ENCODE data around the gene FXYD3. TPM values are rescaled to one million over a fixed set of nuclear protein-coding genes. Genes with fewer than 3 reads are reported as not detected.

FXYD3 gene
- polyA plus RNA-seq, 1 donor from 2014 or later, result not detected

DNA sequence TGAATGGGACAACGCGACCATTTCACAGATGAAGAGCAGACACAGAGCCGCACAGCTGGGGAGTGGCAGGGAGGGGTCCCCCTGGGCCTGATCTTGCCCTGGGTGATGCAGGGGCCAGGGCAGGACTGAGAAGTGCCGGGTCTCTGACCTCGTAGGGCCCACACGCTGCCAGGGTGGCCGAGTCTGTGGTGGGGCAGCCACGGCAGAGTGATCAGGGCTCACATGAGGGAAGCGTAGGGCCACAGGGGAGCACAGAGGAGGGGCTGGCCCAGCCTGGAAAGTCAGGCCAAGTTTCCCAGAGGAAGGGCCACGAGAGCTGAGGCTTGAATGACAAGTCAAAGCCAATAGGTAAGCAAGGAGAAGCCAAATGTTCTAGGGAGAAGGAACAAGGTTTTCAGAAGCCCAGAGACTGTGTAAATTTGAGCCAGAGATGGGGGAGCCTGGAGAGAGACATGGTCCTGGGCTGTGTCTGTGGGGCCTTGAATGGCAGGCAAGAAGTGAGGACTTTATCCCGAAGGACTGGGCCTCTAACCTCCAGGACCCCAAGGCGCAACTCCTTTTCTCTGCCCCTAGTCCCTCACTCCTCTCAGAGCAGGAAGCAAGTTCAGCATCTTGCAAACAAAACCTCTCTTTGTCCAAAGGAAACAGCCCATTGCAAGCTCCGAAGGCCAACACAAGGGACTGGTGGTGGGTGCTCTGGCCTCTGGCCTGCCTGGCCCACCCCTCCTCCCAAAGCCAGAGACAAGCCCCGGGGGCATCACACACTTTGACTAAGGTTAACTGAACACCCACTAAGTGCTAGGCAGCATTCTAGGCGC is 31.7 kb upstream of the FXYD3 start:
- Histone ChIP-seq H3K79me2 (replicated peaks; ENCODE audit: insufficient read depth, low read length) (no peaks in the 10 kb centered on the region), H3K27me3 (ENCODE audit: insufficient read depth, low read depth, low read length) (no peaks in the 10 kb centered on the region), H3K36me3 (ENCODE audit: insufficient read depth, low read length) (no peaks in the 10 kb centered on the region), H3K4me2 (ENCODE audit: low read length) (no peak overlapping the region), H3K9me3 (ENCODE audit: low read length) (no peaks in the 10 kb centered on the region), H3K4me3 (ENCODE audit: low read length) (no peak overlapping the region), H3K9me2 (ENCODE audit: insufficient read depth, low read length) (no peaks in the 10 kb centered on the region), H3K27ac (ENCODE audit: low read length) (no peak overlapping the region), H2AFZ (ENCODE audit: low read depth, low read length) (no peak overlapping the region), H3K9ac (ENCODE audit: low read length) (no peak overlapping the region), H3F3A (ENCODE audit: insufficient read depth, low read length, poor library complexity, severe bottlenecking) (no peaks in the 10 kb centered on the region), H4K20me1 (ENCODE audit: insufficient read depth) (no peaks in the 10 kb centered on the region)
- TF ChIP-seq, protein P1, sequence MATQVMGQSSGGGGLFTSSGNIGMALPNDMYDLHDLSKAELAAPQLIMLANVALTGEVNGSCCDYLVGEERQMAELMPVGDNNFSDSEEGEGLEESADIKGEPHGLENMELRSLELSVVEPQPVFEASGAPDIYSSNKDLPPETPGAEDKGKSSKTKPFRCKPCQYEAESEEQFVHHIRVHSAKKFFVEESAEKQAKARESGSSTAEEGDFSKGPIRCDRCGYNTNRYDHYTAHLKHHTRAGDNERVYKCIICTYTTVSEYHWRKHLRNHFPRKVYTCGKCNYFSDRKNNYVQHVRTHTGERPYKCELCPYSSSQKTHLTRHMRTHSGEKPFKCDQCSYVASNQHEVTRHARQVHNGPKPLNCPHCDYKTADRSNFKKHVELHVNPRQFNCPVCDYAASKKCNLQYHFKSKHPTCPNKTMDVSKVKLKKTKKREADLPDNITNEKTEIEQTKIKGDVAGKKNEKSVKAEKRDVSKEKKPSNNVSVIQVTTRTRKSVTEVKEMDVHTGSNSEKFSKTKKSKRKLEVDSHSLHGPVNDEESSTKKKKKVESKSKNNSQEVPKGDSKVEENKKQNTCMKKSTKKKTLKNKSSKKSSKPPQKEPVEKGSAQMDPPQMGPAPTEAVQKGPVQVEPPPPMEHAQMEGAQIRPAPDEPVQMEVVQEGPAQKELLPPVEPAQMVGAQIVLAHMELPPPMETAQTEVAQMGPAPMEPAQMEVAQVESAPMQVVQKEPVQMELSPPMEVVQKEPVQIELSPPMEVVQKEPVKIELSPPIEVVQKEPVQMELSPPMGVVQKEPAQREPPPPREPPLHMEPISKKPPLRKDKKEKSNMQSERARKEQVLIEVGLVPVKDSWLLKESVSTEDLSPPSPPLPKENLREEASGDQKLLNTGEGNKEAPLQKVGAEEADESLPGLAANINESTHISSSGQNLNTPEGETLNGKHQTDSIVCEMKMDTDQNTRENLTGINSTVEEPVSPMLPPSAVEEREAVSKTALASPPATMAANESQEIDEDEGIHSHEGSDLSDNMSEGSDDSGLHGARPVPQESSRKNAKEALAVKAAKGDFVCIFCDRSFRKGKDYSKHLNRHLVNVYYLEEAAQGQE (IDR thresholded peaks at IDR 0.05; ENCODE audit: borderline replicate concordance), result no peak
- TF ChIP-seq RAD21 (conservative IDR thresholded peaks at IDR 0.05) (no peak), TAF1 (IDR thresholded peaks at IDR 0.05; ENCODE audit: low read depth) (no peak), MXI1 (conservative IDR thresholded peaks at IDR 0.05; ENCODE audit: poor library complexity, severe bottlenecking) (no peak), EZH2 (IDR thresholded peaks at IDR 0.05; ENCODE audit: borderline replicate concordance, insufficient read depth, low read length, poor library complexity, severe bottlenecking) (no peak), SMC3 (conservative IDR thresholded peaks at IDR 0.05; ENCODE audit: poor library complexity) (no peak)
- TF ChIP-seq, protein P2, sequence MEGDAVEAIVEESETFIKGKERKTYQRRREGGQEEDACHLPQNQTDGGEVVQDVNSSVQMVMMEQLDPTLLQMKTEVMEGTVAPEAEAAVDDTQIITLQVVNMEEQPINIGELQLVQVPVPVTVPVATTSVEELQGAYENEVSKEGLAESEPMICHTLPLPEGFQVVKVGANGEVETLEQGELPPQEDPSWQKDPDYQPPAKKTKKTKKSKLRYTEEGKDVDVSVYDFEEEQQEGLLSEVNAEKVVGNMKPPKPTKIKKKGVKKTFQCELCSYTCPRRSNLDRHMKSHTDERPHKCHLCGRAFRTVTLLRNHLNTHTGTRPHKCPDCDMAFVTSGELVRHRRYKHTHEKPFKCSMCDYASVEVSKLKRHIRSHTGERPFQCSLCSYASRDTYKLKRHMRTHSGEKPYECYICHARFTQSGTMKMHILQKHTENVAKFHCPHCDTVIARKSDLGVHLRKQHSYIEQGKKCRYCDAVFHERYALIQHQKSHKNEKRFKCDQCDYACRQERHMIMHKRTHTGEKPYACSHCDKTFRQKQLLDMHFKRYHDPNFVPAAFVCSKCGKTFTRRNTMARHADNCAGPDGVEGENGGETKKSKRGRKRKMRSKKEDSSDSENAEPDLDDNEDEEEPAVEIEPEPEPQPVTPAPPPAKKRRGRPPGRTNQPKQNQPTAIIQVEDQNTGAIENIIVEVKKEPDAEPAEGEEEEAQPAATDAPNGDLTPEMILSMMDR (IDR thresholded peaks at IDR 0.05; ENCODE audit: poor library complexity, severe bottlenecking), result no peak

DNA sequence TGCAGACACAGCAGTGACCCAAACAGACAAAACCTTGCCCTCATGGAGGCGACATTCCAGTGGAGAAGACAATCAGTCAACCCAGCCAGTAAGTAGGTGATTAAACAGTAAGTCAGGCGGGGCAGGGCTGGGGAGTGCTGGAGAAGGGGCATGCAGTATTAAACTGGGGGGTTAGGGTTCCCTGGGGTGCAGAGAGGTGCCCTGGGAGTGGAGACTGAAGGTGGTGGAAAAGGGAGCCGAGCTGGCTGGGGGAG is 31.2 kb upstream of the FXYD3 start:
- Histone ChIP-seq H3K9ac (ENCODE audit: low read length) (no peak overlapping the region), H3K27me3 (ENCODE audit: insufficient read depth, low read depth, low read length) (no peaks in the 10 kb centered on the region), H3K36me3 (ENCODE audit: insufficient read depth, low read length) (no peaks in the 10 kb centered on the region), H3K9me2 (ENCODE audit: insufficient read depth, low read length) (no peaks in the 10 kb centered on the region), H3K9me3 (ENCODE audit: low read length) (no peaks in the 10 kb centered on the region), H4K20me1 (ENCODE audit: insufficient read depth) (no peaks in the 10 kb centered on the region), H3K27ac (ENCODE audit: low read length) (no peak overlapping the region), H2AFZ (ENCODE audit: low read depth, low read length) (no peak overlapping the region), H3F3A (ENCODE audit: insufficient read depth, low read length, poor library complexity, severe bottlenecking) (no peaks in the 10 kb centered on the region), H3K4me2 (ENCODE audit: low read length) (no peak overlapping the region), H3K79me2 (replicated peaks; ENCODE audit: insufficient read depth, low read length) (no peaks in the 10 kb centered on the region), H3K4me3 (ENCODE audit: low read length) (no peak overlapping the region)
- TF ChIP-seq TAF1 (IDR thresholded peaks at IDR 0.05; ENCODE audit: low read depth), result no peak
- no peak for TF ChIP-seq POLR2AphosphoS5 (IDR thresholded peaks at IDR 0.05)
- no peak for TF ChIP-seq SMC3 (conservative IDR thresholded peaks at IDR 0.05; ENCODE audit: poor library complexity)
- TF ChIP-seq, protein P1 (IDR thresholded peaks at IDR 0.05; ENCODE audit: borderline replicate concordance), result no peak
- no peak for TF ChIP-seq EP300 (conservative IDR thresholded peaks at IDR 0.05; ENCODE audit: poor library complexity, severe bottlenecking)
- TF ChIP-seq, protein P2 (IDR thresholded peaks at IDR 0.05; ENCODE audit: poor library complexity, severe bottlenecking), result no peak
- TF ChIP-seq EZH2 (IDR thresholded peaks at IDR 0.05; ENCODE audit: borderline replicate concordance, insufficient read depth, low read length, poor library complexity, severe bottlenecking), result no peak
- no peak for TF ChIP-seq MXI1 (conservative IDR thresholded peaks at IDR 0.05; ENCODE audit: poor library complexity, severe bottlenecking)
- no peak for TF ChIP-seq RAD21 (conservative IDR thresholded peaks at IDR 0.05)
